Loucy (cell line): Measurements from ENCODE around the gene SYT7.

Experiments
- EZH2phosphoT487 ChIP-seq: fragments of 200-600 bp; IDR thresholded peaks from 2 replicates; pipeline ENCODE4 v1.6.1; 2018; ENCODE audit warnings: antibody characterized with exemption, mild to moderate bottlenecking, moderate library complexity, borderline replicate concordance
- TF ChIP-seq, protein P1 (sequence below): fragments of 200-600 bp; sonication (generic); conservative IDR thresholded peaks from 2 replicates; pipeline ENCODE4 v1.5.1; 2014; ENCODE audit warnings: mild to moderate bottlenecking, antibody characterized with exemption, low read length

DNA sequence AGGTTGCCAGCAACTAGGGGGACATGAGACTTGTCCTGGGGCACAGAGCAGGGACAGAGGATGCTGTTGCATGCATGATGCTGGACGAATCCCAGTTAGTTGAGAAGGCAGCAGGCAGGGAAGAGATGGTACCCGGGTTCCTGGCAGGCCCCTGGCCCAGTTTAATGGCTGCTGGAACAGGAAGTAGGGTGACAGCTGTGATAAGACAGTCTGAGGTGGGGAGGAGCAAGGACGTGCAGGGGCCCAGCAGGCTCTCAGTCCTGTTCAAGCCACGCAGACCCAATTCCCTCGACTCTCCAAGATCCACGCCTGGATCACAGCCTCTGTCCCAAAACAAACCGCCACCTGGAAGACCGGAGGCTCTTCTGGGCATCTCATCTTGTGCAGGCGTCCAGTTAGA is 40.3 kb downstream of the SYT7 start:
- TF ChIP-seq, protein P1, sequence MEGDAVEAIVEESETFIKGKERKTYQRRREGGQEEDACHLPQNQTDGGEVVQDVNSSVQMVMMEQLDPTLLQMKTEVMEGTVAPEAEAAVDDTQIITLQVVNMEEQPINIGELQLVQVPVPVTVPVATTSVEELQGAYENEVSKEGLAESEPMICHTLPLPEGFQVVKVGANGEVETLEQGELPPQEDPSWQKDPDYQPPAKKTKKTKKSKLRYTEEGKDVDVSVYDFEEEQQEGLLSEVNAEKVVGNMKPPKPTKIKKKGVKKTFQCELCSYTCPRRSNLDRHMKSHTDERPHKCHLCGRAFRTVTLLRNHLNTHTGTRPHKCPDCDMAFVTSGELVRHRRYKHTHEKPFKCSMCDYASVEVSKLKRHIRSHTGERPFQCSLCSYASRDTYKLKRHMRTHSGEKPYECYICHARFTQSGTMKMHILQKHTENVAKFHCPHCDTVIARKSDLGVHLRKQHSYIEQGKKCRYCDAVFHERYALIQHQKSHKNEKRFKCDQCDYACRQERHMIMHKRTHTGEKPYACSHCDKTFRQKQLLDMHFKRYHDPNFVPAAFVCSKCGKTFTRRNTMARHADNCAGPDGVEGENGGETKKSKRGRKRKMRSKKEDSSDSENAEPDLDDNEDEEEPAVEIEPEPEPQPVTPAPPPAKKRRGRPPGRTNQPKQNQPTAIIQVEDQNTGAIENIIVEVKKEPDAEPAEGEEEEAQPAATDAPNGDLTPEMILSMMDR = no peak
- TF ChIP-seq EZH2phosphoT487 = no peak
